OCI-LY7 (cell line): ENCODE measurements around the gene GPR55.

ENCODE experiments used
- CTCF ChIP-seq: fragments of 200-600 bp; sonication (generic); conservative IDR thresholded peaks from 2 replicates; pipeline ENCODE4 v1.5.1; 2014; ENCODE audit warnings: mild to moderate bottlenecking, antibody characterized with exemption, low read length, moderate library complexity, mixed read lengths
- EZH2phosphoT487 ChIP-seq: fragments of 200-600 bp; sonication (generic); IDR thresholded peaks from 2 replicates; pipeline ENCODE4 v1.6.1; 2018; ENCODE audit warnings: low read depth, borderline replicate concordance, mild to moderate bottlenecking, mixed run types, antibody characterized with exemption, low read length, moderate library complexity, mixed read lengths

- no peak for TF ChIP-seq CTCF
- no peak for TF ChIP-seq EZH2phosphoT487
Observed at GRCh38 chr2:230939691-230940470, 14.8 kb upstream of the GPR55 start.
